ENCODE results near the gene PLK5.

GRCh38 chr19:1510807-1511206 lies 13.1 kb upstream of the PLK5 start:
- TF ChIP-seq POLR2A (IDR thresholded peaks at IDR 0.05; ENCODE audit: low read length) (no peak), GATA1 (IDR thresholded peaks at IDR 0.05; ENCODE audit: low read depth, low read length) (no peak)
